D341Med (cell line): Measurements from ENCODE around the gene VAMP1.
"Not testable (repeated sequence)": the region's sequence is repeated elsewhere in the genome, so short reads cannot be mapped to it uniquely, and the experiment has no call there.

Experiments
- DNase-seq: peaks from one replicate; pipeline ENCODE4 v3.0.0; 2012; ENCODE audit warnings: low spot score

Gene VAMP1

GRCh38 chr12:6451348-6452244, 18.9 kb downstream of the VAMP1 start, which contains the start of gene TAPBPL:
TAPBPL (plus strand) TSS chr12:6452042; CDS start chr12:6452249, 207 bp downstream.
- no peak for DNase-seq

GRCh38 chr12:6450869-6451347, 19.6 kb downstream of the VAMP1 start:
- DNase-seq: no peak

- no peak for DNase-seq
Measured at GRCh38 chr12:6450091-6450868, 20.2 kb downstream of the VAMP1 start.

GRCh38 chr12:6444704-6445688, 25.5 kb downstream of the VAMP1 start, which contains the start of gene CD27:
CD27 (plus strand) TSS chr12:6444955; CDS start chr12:6445096, 141 bp downstream.
- DNase-seq: no peak

- no peak for DNase-seq
Measured at GRCh38 chr12:6444031-6444430, 26.4 kb downstream of the VAMP1 start.

- DNase-seq: no peak
Measured at GRCh38 chr12:6443361-6443983, 27.0 kb downstream of the VAMP1 start.

GRCh38 chr12:6442836-6443235, 27.6 kb downstream of the VAMP1 start:
- no peak for DNase-seq

- no peak for DNase-seq
Measured at GRCh38 chr12:6440391-6440790, 30.1 kb downstream of the VAMP1 start.

GRCh38 chr12:6438345-6438744, 32.1 kb downstream of the VAMP1 start:
- no peak for DNase-seq

- no peak for DNase-seq
Measured at GRCh38 chr12:6437586-6437985, 32.9 kb downstream of the VAMP1 start.

- DNase-seq: no peak
Measured at GRCh38 chr12:6435961-6436715, 34.3 kb downstream of the VAMP1 start.

- DNase-seq: no peak
Measured at GRCh38 chr12:6434205-6435140, 36.0 kb downstream of the VAMP1 start.

GRCh38 chr12:6432991-6433390, 37.5 kb downstream of the VAMP1 start:
- DNase-seq: no peak

GRCh38 chr12:6430124-6430989, 40.1 kb downstream of the VAMP1 start:
- no peak for DNase-seq

GRCh38 chr12:6428326-6428725, 42.2 kb downstream of the VAMP1 start:
- DNase-seq: no peak

- DNase-seq: not testable (repeated sequence)
Measured at GRCh38 chr12:6427796-6428195, 42.7 kb downstream of the VAMP1 start.

GRCh38 chr12:6426882-6427671, 43.4 kb downstream of the VAMP1 start:
- DNase-seq: no peak
